ENCODE measurements around the gene CDCA7.
"Not testable (repeated sequence)": the region's sequence is repeated elsewhere in the genome, so short reads cannot be mapped to it uniquely, and the experiment has no call there.

DNA sequence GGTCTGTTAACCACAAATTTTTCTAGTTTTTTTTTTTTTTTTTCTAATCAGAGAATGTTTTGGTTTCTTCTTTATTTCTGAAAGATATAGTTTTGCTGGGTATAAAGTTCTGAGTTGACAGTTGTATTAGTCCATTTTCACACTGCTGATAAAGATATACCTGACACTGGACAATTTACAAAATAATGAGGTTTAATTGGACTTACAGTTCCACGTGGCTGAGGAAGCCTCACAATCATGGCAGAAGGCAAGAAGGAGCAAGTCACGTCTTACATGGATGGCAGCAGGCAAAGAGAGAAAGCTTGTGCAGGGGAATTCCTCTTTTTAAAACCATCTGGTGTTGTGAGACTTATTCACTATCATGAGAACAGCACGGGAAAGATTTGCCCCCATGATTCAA, 21.7 kb upstream of the CDCA7 start:
- TF ChIP-seq, protein P1, sequence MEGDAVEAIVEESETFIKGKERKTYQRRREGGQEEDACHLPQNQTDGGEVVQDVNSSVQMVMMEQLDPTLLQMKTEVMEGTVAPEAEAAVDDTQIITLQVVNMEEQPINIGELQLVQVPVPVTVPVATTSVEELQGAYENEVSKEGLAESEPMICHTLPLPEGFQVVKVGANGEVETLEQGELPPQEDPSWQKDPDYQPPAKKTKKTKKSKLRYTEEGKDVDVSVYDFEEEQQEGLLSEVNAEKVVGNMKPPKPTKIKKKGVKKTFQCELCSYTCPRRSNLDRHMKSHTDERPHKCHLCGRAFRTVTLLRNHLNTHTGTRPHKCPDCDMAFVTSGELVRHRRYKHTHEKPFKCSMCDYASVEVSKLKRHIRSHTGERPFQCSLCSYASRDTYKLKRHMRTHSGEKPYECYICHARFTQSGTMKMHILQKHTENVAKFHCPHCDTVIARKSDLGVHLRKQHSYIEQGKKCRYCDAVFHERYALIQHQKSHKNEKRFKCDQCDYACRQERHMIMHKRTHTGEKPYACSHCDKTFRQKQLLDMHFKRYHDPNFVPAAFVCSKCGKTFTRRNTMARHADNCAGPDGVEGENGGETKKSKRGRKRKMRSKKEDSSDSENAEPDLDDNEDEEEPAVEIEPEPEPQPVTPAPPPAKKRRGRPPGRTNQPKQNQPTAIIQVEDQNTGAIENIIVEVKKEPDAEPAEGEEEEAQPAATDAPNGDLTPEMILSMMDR (IDR thresholded peaks at IDR 0.05) = not testable (repeated sequence)
- TF ChIP-seq POLR2A (IDR thresholded peaks at IDR 0.05) = not testable (repeated sequence)
